GM12878 (cell line): ENCODE measurements around the gene PRDM16.

Experiments
- BHLHE40 ChIP-seq, 2 experiments: fragments of 450-650 bp in 1 of 2; IDR thresholded peaks; 2 replicates each; pipeline ENCODE4 v1.6.1; 2011 to 2017; ENCODE audit warnings: low read depth in 2 of 2, borderline replicate concordance in 1 of 2, improper control_type of control experiment in 1 of 2, low read length in 1 of 2, mild to moderate bottlenecking in 1 of 2
- CTCF ChIP-seq, 3 experiments: IDR thresholded peaks in 2 of 3; conservative IDR thresholded peaks in 1 of 3; 2 replicates each; pipeline ENCODE4 v1.5.1; 2011; ENCODE audit warnings: low read depth in 3 of 3, low read length in 3 of 3, mild to moderate bottlenecking in 3 of 3, control low read depth in 2 of 3, moderate library complexity in 2 of 3, inconsistent platforms in 1 of 3, mixed read lengths in 1 of 3; ENCODE audit not compliant: control insufficient read depth in 2 of 3, insufficient read depth in 1 of 3; ENCODE audit errors: extremely low read depth in 1 of 3
- ETV6 ChIP-seq, 2 experiments: fragments of 450-650 bp in 1 of 2; IDR thresholded peaks in 1 of 2; conservative IDR thresholded peaks in 1 of 2; 2 replicates each; pipeline ENCODE4 v1.6.1; 2014; ENCODE audit warnings: antibody characterized with exemption in 1 of 2, borderline replicate concordance in 1 of 2, low read depth in 1 of 2, mild to moderate bottlenecking in 1 of 2, moderate library complexity in 1 of 2
- FOS ChIP-seq: IDR thresholded peaks from 3 replicates; pipeline ENCODE4 v1.6.1; 2011; ENCODE audit warnings: borderline replicate concordance; ENCODE audit not compliant: insufficient read length; ENCODE audit errors: extremely low read depth
- MAX ChIP-seq: IDR thresholded peaks from 2 replicates; pipeline ENCODE4 v1.6.1; 2012; ENCODE audit warnings: low read depth, low read length, improper control_type of control experiment
- POLR2AphosphoS5 ChIP-seq: IDR thresholded peaks from 2 replicates; pipeline ENCODE4 v1.6.1; 2011; ENCODE audit warnings: mild to moderate bottlenecking, low read length, inconsistent platforms
- REST ChIP-seq: IDR thresholded peaks from 2 replicates; pipeline ENCODE4 v1.6.1; 2012; ENCODE audit warnings: mild to moderate bottlenecking, low read depth, low read length
- SMARCA5 ChIP-seq: fragments of 450-650 bp; IDR thresholded peaks from 2 replicates; pipeline ENCODE4 v1.6.1; 2017; ENCODE audit warnings: mild to moderate bottlenecking
- SMC3 ChIP-seq: IDR thresholded peaks from 2 replicates; pipeline ENCODE4 v1.6.1; 2011; ENCODE audit warnings: low read length, improper control_type of control experiment, borderline replicate concordance
- WRNIP1 ChIP-seq: IDR thresholded peaks from 2 replicates; pipeline ENCODE4 v1.6.1; 2011; ENCODE audit warnings: low read depth, low read length, improper control_type of control experiment, borderline replicate concordance
- ZZZ3 ChIP-seq: IDR thresholded peaks from 2 replicates; pipeline ENCODE4 v1.6.1; 2011; ENCODE audit warnings: low read depth; ENCODE audit not compliant: control insufficient read depth, insufficient read length

- TF ChIP-seq POLR2AphosphoS5 (no peak), SMARCA5 (no peak), REST (no peak), ZZZ3 (no peak), CTCF (IDR thresholded peaks at IDR 0.05 in 2 of 3, conservative IDR thresholded peaks at IDR 0.05 in 1 of 3; ENCODE audit: control insufficient read depth in 2 of 3, extremely low read depth in 1 of 3, insufficient read depth in 1 of 3, low read depth in 3 of 3, low read length in 3 of 3) (no peak), BHLHE40 (IDR thresholded peaks at IDR 0.05; ENCODE audit: borderline replicate concordance in 1 of 2, low read depth in 2 of 2, low read length in 1 of 2) (no peak), SMC3 (no peak), ETV6 (conservative IDR thresholded peaks at IDR 0.05 in 1 of 2, IDR thresholded peaks at IDR 0.05 in 1 of 2; ENCODE audit: borderline replicate concordance in 1 of 2, low read depth in 1 of 2) (no peak), MAX (no peak), FOS (no peak), WRNIP1 (no peak)
Measured at GRCh38 chr1:3272321-3273045, 203.5 kb downstream of the PRDM16 start.
